SU-DHL-6 (cell line): ENCODE data around the gene SPTAN1.

Experiments used
- H2AFZ ChIP-seq: fragments of 200-600 bp; sonication (generic); 2 replicates; pipeline ENCODE4 v1.6.1; 2014; ENCODE audit warnings: low read depth, mild to moderate bottlenecking, moderate library complexity, mixed read lengths, antibody characterized with exemption, low read length; ENCODE audit not compliant: severe bottlenecking
- H3F3A ChIP-seq: fragments of 200-600 bp; shearing (Covaris generic); 2 replicates; pipeline ENCODE4 v1.6.0; 2016; ENCODE audit warnings: antibody characterized with exemption, mild to moderate bottlenecking; ENCODE audit not compliant: insufficient read depth
- H3K27ac ChIP-seq: fragments of 200-600 bp; sonication (generic); 2 replicates; pipeline ENCODE4 v1.5.1; 2016; ENCODE audit warnings: low read depth, mild to moderate bottlenecking, low read length, moderate library complexity, mixed read lengths
- H3K27me3 ChIP-seq: fragments of 200-600 bp; sonication (generic), shearing (Covaris generic); 2 replicates; pipeline ENCODE4 v1.6.0; 2014; ENCODE audit warnings: mild to moderate bottlenecking, low read length
- H3K36me3 ChIP-seq: fragments of 200-600 bp; sonication (generic); 2 replicates; pipeline ENCODE4 v1.6.1; 2014; ENCODE audit warnings: mild to moderate bottlenecking, low read length, mixed read lengths
- H3K4me2 ChIP-seq: fragments of 300-600, 200-600 bp; shearing (Covaris generic), sonication (generic); 2 replicates; pipeline ENCODE4 v1.6.0; 2014; ENCODE audit warnings: low read length, low read depth, mild to moderate bottlenecking; ENCODE audit not compliant: poor library complexity, severe bottlenecking
- H3K4me3 ChIP-seq: fragments of 200-600 bp; sonication (generic); 2 replicates; pipeline ENCODE4 v1.5.1; 2014; ENCODE audit warnings: antibody characterized with exemption, low read length, mild to moderate bottlenecking, mixed read lengths; ENCODE audit not compliant: insufficient read depth, poor library complexity, severe bottlenecking
- H3K79me2 ChIP-seq: fragments of 200-600 bp; sonication (generic); 2 replicates; pipeline ENCODE4 v1.6.1; 2014; ENCODE audit warnings: mild to moderate bottlenecking, low read length, moderate library complexity; ENCODE audit not compliant: insufficient read depth
- H3K9ac ChIP-seq: fragments of 200-600 bp; sonication (generic); 2 replicates; pipeline ENCODE4 v1.7.0; 2014; ENCODE audit warnings: mild to moderate bottlenecking, low read length
- H3K9me2 ChIP-seq: fragments of 200-600 bp; sonication (generic); replicated peaks from 2 replicates; pipeline ENCODE4 v1.6.1; 2014; ENCODE audit warnings: low read length; ENCODE audit not compliant: insufficient read depth
- H3K9me3 ChIP-seq: fragments of 200-600 bp; sonication (generic); 2 replicates; pipeline ENCODE4 v1.6.1; 2014; ENCODE audit warnings: low read length, mixed read lengths; ENCODE audit not compliant: insufficient read depth
- H4K20me1 ChIP-seq: fragments of 200-600 bp; sonication (generic); 2 replicates; pipeline ENCODE4 v1.6.1; 2014; ENCODE audit warnings: low read depth, mild to moderate bottlenecking, antibody characterized with exemption, low read length, moderate library complexity, mixed read lengths
- CTCF ChIP-seq: fragments of 200-600 bp; sonication (generic); IDR thresholded peaks from one replicate; pipeline ENCODE4 v1.5.1; 2017; ENCODE audit warnings: antibody characterized with exemption, mild to moderate bottlenecking, low read length, moderate library complexity; ENCODE audit not compliant: insufficient read depth, poor library complexity, severe bottlenecking
- EZH2phosphoT487 ChIP-seq: fragments of 200-600 bp; sonication (generic), shearing (Covaris generic); conservative IDR thresholded peaks from 2 replicates; pipeline ENCODE4 v1.6.1; 2018; ENCODE audit warnings: mild to moderate bottlenecking, antibody characterized with exemption, low read length, moderate library complexity, mixed read lengths

The SPTAN1 gene

GRCh38 chr9:128617943-128618342 is 65.6 kb downstream of the SPTAN1 start:
- Histone ChIP-seq H4K20me1 (no peaks in the 10 kb centered on the region), H3K4me2 (no peak overlapping the region), H3K4me3 (no peak overlapping the region), H3K79me2 (no peaks in the 10 kb centered on the region), H3K27ac (no peak overlapping the region), H3K9ac (no peak overlapping the region), H3K27me3 (no peaks in the 10 kb centered on the region), H3K9me3 (no peaks in the 10 kb centered on the region), H3K9me2 (no peaks in the 10 kb centered on the region), H2AFZ (no peak overlapping the region), H3F3A (no peaks in the 10 kb centered on the region), H3K36me3 (peaks cover 15% of the 10 kb centered on the region; the same call in 1 of the 2 replicates)
- no peak for TF ChIP-seq EZH2phosphoT487
- no peak for TF ChIP-seq CTCF

GRCh38 chr9:128619127-128619526 is 66.7 kb downstream of the SPTAN1 start:
- TF ChIP-seq EZH2phosphoT487: no peak
- no peak for TF ChIP-seq CTCF
- Histone ChIP-seq H3K36me3 (peaks cover 11% of the 10 kb centered on the region; the same call in 1 of the 2 replicates), H3K4me2 (no peak overlapping the region), H3K79me2 (no peaks in the 10 kb centered on the region), H3K9me2 (no peaks in the 10 kb centered on the region), H3K9me3 (no peaks in the 10 kb centered on the region), H3K27ac (no peak overlapping the region), H4K20me1 (no peaks in the 10 kb centered on the region), H3K9ac (no peak overlapping the region), H3K27me3 (no peaks in the 10 kb centered on the region), H2AFZ (no peak overlapping the region), H3F3A (no peaks in the 10 kb centered on the region), H3K4me3 (no peak overlapping the region)

GRCh38 chr9:128619779-128620178 is 67.4 kb downstream of the SPTAN1 start:
- no peak overlapping the region for H2AFZ ChIP-seq
- H3K9me2 ChIP-seq: no peaks in the 10 kb centered on the region
- H3K27me3 ChIP-seq: no peaks in the 10 kb centered on the region
- no peak for TF ChIP-seq EZH2phosphoT487
- no peak for TF ChIP-seq CTCF
- no peak overlapping the region for H3K4me3 ChIP-seq
- no peaks in the 10 kb centered on the region for H3K79me2 ChIP-seq
- H3K27ac ChIP-seq: no peak overlapping the region
- no peaks in the 10 kb centered on the region for H4K20me1 ChIP-seq
- H3K4me2 ChIP-seq: no peak overlapping the region
- H3F3A ChIP-seq: no peaks in the 10 kb centered on the region
- H3K9ac ChIP-seq: no peak overlapping the region
- peaks cover 11% of the 10 kb centered on the region; the same call in 1 of the 2 replicates for H3K36me3 ChIP-seq
- H3K9me3 ChIP-seq: no peaks in the 10 kb centered on the region
